Activated naive CD4-positive, alpha-beta T cell treated with anti-CD3 and anti-CD28 coated beads, Interleukin-2, amount 50 U/mL, for 72 hours (primary cell): ENCODE results near the gene B4GALNT4. TPM values are rescaled to one million over a fixed set of nuclear protein-coding genes. Genes with fewer than 3 reads are reported as not detected.
"Not testable (repeated sequence)": the region's sequence is repeated elsewhere in the genome, so short reads cannot be mapped to it uniquely, and the experiment has no call there.

Experiments
- ATAC-seq, 2 donors: fragments of 150-1000 bp; cut with Tn5 transposase; 2 replicates each; pipeline ENCODE4 v1.10.0; 2021; ENCODE audit warnings: mild to moderate bottlenecking in 2 of 2, moderate library complexity in 2 of 2
- DNase-seq, 2 donors: peaks; one replicate each; pipeline ENCODE4 v3.0.0; 2021 to 2022; ENCODE audit warnings: low spot score in 2 of 2
- H3K27ac Mint-ChIP-seq, 2 donors: one replicate each; pipeline ENCODE4 v1.8.0; 2022; ENCODE audit warnings: mild to moderate bottlenecking in 2 of 2, mixed read lengths in 2 of 2
- H3K36me3 Mint-ChIP-seq, 2 donors: one replicate each; pipeline ENCODE4 v1.8.0; 2022; ENCODE audit warnings: mixed read lengths in 2 of 2
- H3K9me3 Mint-ChIP-seq, 2 donors: one replicate each; pipeline ENCODE4 v1.8.0; 2022; ENCODE audit warnings: mixed read lengths in 2 of 2
- total RNA-seq, 2 donors: library from RNA; stranded (reverse); gene quantifications; one replicate each; pipeline ENCODE4 v1.2.3, GENCODE V29; 2022

Gene B4GALNT4
- total RNA-seq, 2 donors from 2014 or later = 6.6 to 13.6 TPM

GRCh38 chr11:332651-333480 is 36.4 kb upstream of the B4GALNT4 start:
- no peaks in the 10 kb centered on the region for H3K9me3 Mint-ChIP-seq
- no peak overlapping the region for H3K27ac Mint-ChIP-seq
- H3K36me3 Mint-ChIP-seq = peaks cover 0 to 10% of the 10 kb centered on the region in 2 donors
- no peak for DNase-seq
- no peak for ATAC-seq

GRCh38 chr11:333616-334263 is 35.6 kb upstream of the B4GALNT4 start:
- H3K9me3 Mint-ChIP-seq, ATAC-seq, DNase-seq, H3K27ac Mint-ChIP-seq: not testable (repeated sequence)
- peaks cover 0 to 10% of the 10 kb centered on the region in 2 donors for H3K36me3 Mint-ChIP-seq

- Mint-ChIP-seq H3K9me3 (no peaks in the 10 kb centered on the region), H3K36me3 (peaks cover 0 to 10% of the 10 kb centered on the region in 2 donors), H3K27ac (no peak overlapping the region)
- DNase-seq (no peak), ATAC-seq (no peak)
Measured at GRCh38 chr11:334264-334994, 34.9 kb upstream of the B4GALNT4 start.

GRCh38 chr11:335779-336658 is 33.3 kb upstream of the B4GALNT4 start:
- no peak for ATAC-seq
- peak overlapping the region in 1 of 2 donors; percentile 52 for H3K27ac Mint-ChIP-seq
- DNase-seq = no peak
- no peaks in the 10 kb centered on the region for H3K9me3 Mint-ChIP-seq
- peaks cover 0 to 10% of the 10 kb centered on the region in 2 donors for H3K36me3 Mint-ChIP-seq

GRCh38 chr11:336659-337198 is 32.6 kb upstream of the B4GALNT4 start:
- H3K27ac Mint-ChIP-seq = peak overlapping the region in 1 of 2 donors; percentile 52

GRCh38 chr11:337711-338110 is 31.6 kb upstream of the B4GALNT4 start:
- DNase-seq = no peak
- ATAC-seq = no peak
- Mint-ChIP-seq H3K9me3 (no peaks in the 10 kb centered on the region), H3K36me3 (peaks cover 0 to 7% of the 10 kb centered on the region in 2 donors), H3K27ac (no peak overlapping the region)

More at GRCh38 chr11:336659-337198, 32.6 kb upstream of the B4GALNT4 start:
- Mint-ChIP-seq H3K9me3 (no peaks in the 10 kb centered on the region), H3K36me3 (peaks cover 0 to 10% of the 10 kb centered on the region in 2 donors)
- ATAC-seq = no peak
- no peak for DNase-seq

- DNase-seq = no peak
- Mint-ChIP-seq H3K9me3 (no peaks in the 10 kb centered on the region), H3K27ac (no peak overlapping the region), H3K36me3 (no peaks in the 10 kb centered on the region)
- ATAC-seq = no peak
Measured at GRCh38 chr11:339963-340362, 29.3 kb upstream of the B4GALNT4 start.

GRCh38 chr11:340539-341512 is 28.5 kb upstream of the B4GALNT4 start:
- peak overlapping the region in 1 of 2 donors; percentile 7 for H3K27ac Mint-ChIP-seq

GRCh38 chr11:342328-342727 is 27.0 kb upstream of the B4GALNT4 start:
- Mint-ChIP-seq H3K27ac (no peak overlapping the region), H3K9me3 (no peaks in the 10 kb centered on the region), H3K36me3 (no peaks in the 10 kb centered on the region)
- ATAC-seq (no peak), DNase-seq (no peak)

More at GRCh38 chr11:340539-341512, 28.5 kb upstream of the B4GALNT4 start:
- DNase-seq (no peak), ATAC-seq (no peak)
- Mint-ChIP-seq H3K36me3 (no peaks in the 10 kb centered on the region), H3K9me3 (no peaks in the 10 kb centered on the region)

- H3K9me3 Mint-ChIP-seq = no peaks in the 10 kb centered on the region
- H3K27ac Mint-ChIP-seq = no peak overlapping the region
- DNase-seq (no peak), ATAC-seq (no peak)
- no peaks in the 10 kb centered on the region for H3K36me3 Mint-ChIP-seq
Measured at GRCh38 chr11:344836-345578, 24.3 kb upstream of the B4GALNT4 start.

- ATAC-seq = no peak
- H3K9me3 Mint-ChIP-seq = no peaks in the 10 kb centered on the region
Measured at GRCh38 chr11:346529-346928, 22.8 kb upstream of the B4GALNT4 start.

GRCh38 chr11:349270-349954 is 19.9 kb upstream of the B4GALNT4 start:
- H3K36me3 Mint-ChIP-seq, DNase-seq, H3K27ac Mint-ChIP-seq, ATAC-seq, H3K9me3 Mint-ChIP-seq: not testable (repeated sequence)

More at GRCh38 chr11:346529-346928, 22.8 kb upstream of the B4GALNT4 start:
- DNase-seq = no peak
- H3K27ac Mint-ChIP-seq = no peak overlapping the region
- no peaks in the 10 kb centered on the region for H3K36me3 Mint-ChIP-seq

- not testable (repeated sequence) for ATAC-seq, H3K9me3 Mint-ChIP-seq
Measured at GRCh38 chr11:350033-350722, 19.1 kb upstream of the B4GALNT4 start.

More at GRCh38 chr11:350033-350722, 19.1 kb upstream of the B4GALNT4 start:
- peak overlapping the region in 1 of 2 donors; percentile 34 for H3K27ac Mint-ChIP-seq
- not testable (repeated sequence) for H3K36me3 Mint-ChIP-seq, DNase-seq
